AG08396 (cell line): ENCODE results near the gene ADAMTSL1.
"Not testable (repeated sequence)": the region's sequence is repeated elsewhere in the genome, so short reads cannot be mapped to it uniquely, and the experiment has no call there.

Experiments used
- DNase-seq: peaks from one replicate; pipeline ENCODE4 v3.0.0; 2012; ENCODE audit warnings: low spot score, mixed read lengths

The ADAMTSL1 gene

DNA sequence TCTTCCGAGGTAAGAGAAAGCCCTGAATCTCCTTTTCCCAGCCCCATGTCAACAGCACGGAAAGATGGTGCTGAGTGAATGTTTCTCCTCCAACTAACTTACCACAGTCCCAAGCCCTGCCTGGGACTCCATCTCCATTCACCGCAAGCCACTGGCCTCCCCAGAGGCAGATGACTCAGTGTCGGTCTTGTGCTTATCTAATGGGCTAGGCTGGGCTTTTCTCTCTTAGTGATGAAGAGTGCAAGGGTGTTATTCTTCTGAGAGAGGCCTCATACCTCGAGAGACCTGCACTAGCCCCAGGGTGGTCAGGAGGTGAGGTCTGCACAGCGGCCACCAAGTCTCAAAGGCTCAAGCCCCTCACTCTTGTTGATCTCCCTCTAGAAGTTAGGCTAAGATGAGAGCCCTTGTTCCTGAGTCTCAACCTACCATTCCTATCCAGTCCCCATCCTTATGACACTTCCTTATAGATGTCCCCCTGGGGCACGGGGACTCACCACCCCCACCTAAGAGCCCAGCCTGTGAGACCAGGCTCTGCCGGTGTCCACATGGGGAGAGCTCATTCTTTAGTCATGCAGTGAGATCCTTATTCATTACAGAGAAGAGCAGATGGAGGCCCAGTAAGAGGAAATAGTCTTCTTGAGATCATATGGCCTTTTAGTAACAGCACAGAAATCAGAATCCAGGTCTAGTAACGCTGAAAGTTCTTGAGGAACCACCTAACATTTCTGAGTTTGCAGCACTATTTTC is 432.1 kb downstream of the ADAMTSL1 start:
- no peak for DNase-seq

DNA sequence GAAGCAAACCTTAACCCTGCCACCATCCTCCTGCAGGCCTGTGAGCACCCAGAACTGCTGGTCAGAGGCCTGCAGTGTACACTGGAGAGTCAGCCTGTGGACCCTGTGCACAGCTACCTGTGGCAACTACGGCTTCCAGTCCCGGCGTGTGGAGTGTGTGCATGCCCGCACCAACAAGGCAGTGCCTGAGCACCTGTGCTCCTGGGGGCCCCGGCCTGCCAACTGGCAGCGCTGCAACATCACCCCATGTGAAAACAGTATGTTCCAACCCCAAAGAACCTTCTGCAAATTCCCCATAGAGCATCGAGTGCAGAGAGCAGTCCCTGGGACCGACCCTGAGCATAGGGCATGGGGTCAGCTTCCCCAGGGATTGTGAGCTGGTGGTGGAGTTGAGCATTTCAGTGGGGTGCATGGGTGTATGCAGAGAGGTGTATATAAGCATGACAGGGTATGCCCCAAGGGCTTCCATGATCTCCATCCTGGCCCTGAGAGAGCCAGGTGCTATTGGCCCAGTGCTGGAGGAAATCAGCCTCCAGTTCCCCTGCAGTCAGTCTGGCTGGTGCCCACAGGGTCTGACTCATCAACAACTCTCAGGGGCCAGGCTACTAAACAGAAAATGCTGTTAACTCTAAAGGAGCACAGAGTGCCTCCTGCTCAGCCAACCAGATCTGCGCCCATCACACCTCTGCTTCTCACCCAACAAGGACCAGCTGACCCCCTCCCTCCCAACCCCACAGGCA is 432.9 kb downstream of the ADAMTSL1 start:
- DNase-seq: peak; percentile 72

DNA sequence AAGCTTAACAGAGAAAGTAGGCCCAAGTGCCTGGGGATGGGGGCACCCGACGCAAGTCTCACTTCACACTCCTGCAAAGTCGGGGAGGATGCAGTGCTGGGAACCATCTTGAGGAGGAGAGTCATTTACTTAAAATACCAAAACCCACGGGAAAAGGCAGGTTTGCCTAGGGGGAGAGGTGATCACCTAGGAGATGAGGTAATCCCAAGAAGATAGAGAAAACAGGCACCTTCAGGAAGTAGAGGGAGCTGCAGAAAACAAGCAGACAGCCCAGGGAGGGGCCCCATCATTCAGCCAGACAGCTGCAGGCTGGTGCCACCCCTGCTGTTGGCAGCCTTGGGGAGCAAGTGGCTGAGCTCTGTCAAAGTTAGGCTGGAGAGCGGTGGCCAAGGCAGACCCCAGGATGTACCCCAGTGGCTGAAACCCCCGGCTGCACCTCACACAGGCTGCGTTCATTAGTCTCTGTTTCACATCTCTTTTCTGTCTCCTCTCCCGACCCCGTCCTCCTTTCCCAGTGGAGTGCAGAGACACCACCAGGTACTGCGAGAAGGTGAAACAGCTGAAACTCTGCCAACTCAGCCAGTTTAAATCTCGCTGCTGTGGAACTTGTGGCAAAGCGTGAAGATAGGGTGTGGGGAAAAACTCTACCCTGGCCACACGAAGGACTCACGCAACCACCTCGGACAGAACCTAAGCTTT is 434.1 kb downstream of the ADAMTSL1 start:
- DNase-seq: no peak

DNA sequence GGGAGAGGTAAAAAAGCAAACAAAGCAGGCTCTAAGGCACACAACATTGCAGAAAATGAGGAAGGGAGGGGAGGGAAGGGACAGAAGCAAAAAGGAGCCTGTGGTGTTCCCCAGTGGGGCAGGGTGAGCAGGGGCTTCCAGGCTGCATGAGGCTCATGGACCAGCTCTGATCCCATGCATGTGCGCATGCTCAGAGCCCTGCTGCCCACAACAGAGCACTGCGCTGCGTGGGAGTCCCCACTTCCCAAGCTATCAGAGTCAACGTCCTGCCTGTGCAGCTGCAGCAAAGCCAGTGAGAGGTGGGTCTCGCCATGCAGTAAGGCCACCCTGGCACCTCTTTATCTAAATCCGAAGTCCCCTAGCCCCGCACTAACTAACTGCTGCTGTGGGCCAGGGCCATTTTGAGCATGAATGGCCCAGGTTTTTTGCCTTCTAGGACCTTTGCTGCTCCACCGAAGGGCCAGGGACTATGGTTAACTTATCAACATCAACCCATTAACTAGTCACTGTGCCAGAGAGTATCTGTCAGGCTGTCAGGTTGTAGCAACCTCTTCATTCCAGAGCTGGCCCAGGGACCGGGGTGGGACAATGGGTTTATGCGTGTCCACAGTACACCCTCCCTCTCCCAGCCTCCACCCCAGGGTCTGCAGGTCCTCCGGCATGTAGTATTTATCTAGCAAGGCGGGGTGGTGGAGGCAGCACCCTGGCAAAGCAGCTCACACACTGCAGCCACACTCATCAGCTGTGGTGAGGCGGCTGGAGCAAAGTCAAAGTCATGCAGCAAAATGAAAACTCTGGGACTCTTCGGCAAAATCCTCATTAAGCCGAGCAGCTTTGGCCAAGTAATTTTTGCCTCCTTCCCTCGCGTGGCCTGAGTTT is 435.4 kb downstream of the ADAMTSL1 start:
- DNase-seq: no peak

DNA sequence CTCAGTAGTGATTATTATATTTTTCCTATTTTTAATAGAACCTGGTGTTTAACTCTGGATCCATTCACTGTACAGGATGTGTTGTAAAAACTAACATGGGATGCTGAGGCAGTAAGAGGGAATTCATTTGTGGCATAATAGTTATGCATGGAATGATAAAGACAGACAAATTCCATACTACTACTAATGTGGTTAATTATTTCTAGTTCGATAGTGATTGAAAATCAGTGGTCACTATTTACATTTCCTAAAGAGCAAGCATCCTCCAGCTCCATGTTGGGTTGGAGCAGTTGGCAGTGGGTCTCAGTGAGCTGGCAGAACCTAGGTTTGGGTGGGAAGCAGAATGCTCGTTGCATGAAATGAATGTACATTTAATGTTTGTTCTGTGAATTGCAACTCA is 436.5 kb downstream of the ADAMTSL1 start:
- DNase-seq: peak; percentile 30

DNA sequence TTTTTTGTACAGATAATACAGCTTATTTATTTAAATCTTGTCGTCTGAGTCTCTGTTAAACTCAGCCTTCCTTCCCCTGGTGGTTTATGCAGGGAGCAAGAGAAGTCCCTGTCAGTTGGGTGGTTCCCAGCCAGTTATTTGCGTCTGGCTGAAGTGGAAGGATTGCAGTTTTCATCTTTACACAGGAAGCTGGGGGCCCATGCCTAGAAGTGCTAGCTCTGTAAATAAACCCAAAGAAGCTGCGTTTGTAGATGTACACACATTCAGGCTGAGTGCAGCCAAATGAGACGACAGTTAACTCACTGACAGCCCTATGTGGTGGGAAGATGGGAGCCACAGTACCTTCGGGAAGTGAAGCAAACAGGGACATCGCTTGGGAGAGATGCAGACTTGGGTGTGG is 437.0 kb downstream of the ADAMTSL1 start:
- DNase-seq: no peak

DNA sequence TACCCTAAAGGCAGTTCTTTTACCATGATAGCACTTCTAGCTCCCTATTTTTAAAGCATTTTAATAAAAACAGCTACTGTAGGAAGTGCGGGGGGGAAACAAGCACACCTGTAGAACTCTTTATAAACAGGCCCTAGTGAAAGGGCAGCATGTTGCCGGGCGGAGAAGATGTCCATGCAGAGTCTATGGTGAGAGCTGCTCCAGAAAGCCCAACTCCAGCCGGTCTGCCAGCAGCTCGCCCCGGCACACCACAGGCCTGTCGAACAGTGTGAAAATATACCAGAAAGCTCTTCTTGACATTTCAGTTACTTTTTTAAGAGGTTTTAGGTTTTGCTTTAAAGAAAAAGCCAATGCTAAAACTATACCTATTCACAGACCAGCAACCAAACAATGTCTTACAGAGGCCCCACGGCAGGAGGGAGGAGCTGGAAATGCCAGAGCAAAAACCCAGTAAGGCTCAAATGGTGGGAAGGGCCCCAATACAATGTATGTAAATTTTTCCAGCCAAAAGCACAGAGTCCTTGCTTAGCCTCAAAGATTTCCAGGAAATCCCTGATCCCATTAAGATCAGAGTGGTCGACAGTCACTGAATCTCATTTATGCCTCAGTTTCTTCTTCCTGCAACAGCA is 437.9 kb downstream of the ADAMTSL1 start:
- no peak for DNase-seq

DNA sequence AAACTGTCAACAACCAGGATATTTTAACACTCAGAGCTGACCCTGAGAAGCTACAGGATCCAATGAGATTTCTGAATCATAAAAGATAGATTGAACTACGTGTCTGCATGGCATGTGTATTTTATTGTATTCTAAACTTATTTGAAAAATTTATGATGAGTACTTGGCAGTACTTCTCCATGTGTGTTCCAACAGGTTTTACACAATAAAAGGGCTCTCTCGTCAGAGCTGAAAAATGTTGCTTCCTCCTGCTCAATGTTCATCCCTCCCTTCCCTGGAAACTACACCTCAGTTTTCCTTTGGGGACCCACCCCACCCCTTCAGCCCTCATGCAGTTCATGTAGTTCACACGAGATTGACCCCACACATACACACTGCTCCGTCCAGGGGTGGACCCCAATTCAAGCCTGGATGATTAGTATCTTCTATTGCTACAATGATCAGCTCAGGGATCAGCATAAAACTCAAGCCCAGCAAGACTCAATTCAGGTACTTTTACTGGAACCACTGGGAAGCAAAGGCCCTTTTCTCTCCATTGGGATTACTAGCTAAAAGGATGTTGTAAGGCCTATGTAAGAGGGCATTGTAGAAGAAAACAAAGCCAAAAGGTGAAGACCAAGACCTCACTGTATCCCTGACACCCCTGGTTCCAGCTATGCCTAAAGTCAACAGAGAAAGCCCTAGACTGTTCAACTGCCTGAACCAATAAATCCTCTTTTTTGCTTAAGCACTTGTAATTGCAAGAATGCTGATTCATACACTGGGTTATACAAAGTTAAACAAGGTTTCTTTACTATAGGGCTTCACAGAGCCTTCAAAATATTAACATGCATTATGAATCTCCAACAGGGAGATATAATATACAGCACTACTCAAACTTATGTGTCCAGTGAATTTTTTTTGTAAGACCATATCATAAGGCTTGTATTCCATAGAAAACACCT is 446.5 kb downstream of the ADAMTSL1 start:
- no peak for DNase-seq

DNA sequence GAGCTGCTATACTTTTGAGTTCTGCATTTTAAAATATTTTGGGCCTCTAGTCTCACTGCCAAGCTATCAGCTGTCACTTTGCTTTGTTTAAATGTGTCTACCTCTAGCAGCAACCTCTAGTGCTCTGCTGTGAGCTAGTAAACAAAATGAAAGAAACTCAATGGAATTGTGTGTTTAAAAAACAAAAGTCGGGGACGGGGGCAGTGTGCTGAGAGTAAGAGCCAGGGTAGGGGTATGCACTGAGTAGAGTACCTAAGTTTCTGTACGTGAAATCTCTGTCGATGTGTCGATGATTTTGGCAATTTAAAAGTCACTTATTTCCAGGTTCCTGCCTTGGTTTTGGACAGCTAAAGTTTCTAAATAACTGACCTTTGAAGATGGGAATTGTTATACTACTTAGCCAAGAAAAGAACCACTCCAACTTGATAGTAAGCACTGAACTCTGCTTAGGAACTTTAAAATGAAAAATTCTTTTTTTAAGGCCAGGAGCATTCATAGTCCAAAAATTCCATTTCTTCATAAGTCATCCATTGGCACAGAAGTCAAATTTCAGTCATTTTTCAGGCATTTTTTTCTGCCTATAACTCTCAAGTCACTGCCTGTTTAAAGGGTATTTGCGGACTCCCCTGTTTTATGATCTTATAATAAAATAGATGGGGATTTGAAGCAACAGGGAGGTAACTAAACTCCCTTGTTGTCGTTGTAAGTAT is 447.6 kb downstream of the ADAMTSL1 start:
- no peak for DNase-seq

DNA sequence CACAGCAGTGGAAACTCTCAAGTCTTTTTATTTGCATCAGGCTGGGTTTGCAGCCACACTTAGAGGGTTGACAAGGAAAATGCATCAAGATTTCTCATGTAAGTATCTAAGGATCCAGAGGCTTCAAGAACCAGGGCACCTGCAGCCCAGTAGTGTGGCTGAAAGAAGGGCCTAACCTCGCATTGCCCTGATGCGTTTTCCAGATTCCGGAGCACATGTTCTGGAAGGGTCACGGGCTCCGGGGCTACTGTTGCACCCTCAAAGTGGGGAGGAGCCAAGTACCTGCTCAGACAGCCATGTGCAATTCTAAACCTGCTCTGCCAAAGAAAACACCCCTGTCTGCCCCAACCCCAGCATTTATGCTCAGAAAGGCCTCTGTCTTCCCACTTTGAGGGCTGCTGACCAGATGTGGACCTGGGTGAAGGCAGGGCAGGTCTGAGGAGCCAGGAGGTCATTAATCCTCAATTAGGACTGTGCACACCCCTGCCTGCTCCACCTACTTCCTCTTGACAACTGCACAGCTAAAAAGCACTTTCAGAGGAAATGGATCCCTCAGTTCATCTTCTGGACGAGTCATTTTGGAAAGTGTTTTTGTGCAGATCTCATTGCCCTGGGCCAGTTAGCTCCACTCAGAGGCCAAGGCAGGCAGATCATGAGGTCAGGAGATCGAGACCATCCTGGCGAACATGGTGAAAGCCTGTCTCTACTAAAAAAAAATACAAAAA is 448.4 kb downstream of the ADAMTSL1 start:
- no peak for DNase-seq

DNA sequence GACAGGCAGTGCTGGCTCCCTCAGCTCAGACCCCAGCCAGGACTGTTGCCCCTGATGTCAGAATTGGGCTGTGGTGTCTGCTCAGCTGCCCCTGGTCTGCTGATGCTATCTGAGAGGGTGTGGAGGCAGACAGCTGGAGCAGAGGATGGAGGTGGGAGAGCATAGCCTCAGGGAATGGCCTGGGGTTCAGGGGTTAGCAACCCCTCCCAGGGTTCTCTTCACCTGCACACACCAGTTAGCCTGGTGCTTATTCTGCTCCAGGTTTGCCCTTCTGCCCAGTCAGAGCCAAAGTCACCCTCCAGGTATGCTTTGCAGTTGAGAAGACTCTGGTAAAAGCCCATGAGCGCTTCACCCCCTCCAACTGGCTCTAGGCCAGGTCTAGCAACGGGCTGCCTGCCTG is 449.2 kb downstream of the ADAMTSL1 start:
- DNase-seq: no peak

DNA sequence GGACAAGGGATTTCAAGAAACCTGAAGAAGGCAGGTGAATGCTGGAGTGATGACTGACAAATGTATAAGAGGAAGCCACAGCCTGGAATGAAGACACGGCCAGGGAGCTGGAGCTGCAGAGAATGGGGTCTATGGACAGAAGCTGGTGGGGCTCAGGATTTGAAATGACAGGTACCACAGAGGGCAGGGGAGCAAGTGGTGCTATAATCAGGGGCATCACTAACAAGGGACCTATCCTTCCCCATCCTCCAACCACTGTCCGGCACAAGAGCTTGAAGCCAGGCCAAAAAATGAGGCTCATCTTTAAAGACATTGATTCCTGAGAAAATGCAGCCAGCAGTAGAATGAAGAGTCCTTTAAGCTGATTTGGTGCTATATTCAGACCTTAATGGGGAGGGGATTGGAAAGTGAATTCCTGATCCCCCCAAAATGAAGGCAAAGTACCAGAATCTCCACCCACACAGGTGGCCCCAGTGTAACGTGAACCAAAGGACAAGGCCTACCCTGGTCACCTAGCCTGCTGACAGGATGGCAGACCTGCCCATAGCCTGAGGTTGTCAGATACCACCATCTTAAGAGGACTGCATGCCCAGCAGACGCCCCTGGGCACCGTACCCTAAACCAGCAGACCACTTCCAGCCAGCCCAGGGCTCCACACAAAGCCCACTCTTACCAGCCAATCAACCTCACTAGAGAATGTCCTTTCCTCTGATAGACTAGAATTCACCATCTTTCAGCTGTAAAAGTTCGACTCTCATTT is 449.9 kb downstream of the ADAMTSL1 start:
- DNase-seq: no peak

DNA sequence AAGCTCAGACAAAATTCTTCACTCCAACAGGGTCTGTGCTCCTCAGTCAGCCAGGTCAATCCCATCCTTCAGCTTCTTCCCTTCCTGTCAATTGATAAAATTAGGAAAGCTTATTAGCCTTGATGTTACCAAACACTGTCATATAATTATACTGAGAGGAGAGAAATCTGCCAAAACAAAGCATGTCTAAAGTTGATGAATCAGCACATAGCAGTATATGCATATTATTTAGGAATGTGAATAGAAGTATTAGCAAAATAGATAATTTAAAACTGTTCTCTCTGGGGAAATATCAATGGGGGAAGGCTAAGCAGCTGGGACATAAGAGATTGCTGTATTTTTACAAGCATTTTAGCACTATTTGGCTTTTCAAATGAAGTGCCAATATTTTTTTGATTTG is 451.9 kb downstream of the ADAMTSL1 start:
- DNase-seq: no peak

DNA sequence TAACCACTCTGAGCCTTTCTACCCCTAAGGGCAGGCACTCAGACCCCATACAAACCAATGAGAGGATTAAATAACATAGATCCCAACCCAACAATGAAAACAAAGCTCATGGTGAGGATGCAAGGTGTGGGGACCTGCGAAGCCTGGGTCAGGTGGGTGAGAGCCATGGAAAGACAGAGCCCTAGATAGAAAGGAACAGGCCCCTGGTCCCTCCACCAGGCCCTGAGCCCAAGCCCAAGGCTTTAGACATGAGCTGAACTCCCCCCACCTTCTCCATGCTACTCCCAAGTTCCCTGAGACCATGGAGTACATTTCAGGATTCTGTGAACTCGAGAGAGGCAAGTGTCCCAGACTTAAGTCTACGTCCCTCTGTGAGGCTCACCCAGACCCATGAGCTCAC is 452.6 kb downstream of the ADAMTSL1 start:
- DNase-seq: no peak

DNA sequence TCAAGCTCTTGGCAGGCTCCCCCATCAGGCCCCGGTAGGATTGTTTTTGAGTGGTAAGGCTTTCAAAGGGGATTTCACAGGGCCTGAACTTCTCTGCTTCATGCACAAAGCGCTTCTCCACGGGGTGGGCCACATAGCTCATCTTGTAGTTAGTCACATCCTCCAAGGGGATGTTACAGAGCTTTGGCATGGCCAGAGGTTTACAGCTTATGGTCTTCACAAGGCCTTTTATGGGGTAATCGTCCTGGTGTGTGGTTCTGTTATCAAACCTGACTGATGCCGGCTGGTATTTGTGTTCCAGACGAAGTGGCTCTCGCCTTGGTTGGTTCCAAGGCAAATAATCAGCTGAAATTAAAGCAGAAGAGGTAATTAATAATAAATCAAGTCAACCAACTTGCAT is 454.8 kb downstream of the ADAMTSL1 start:
- DNase-seq: no peak

DNA sequence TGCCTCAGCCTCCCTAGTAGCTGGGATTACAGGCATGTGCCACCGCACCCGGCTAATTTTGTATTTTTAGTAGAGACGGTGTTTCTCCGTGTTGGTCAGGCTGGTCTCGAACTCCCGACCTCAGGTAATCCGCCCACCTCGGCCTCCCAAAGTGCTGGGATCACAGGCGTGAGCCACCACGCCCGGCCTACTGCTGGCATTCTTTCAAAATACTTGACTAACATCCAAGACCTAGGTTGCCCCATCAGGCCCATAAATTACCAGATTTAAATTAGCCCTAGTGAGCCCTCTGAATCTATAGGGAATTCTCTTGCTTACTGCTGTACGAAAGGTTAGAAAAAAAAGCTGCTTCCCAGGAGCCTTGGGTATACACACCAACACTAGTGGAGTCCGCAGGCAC is 456.7 kb downstream of the ADAMTSL1 start:
- not testable (repeated sequence) for DNase-seq

DNA sequence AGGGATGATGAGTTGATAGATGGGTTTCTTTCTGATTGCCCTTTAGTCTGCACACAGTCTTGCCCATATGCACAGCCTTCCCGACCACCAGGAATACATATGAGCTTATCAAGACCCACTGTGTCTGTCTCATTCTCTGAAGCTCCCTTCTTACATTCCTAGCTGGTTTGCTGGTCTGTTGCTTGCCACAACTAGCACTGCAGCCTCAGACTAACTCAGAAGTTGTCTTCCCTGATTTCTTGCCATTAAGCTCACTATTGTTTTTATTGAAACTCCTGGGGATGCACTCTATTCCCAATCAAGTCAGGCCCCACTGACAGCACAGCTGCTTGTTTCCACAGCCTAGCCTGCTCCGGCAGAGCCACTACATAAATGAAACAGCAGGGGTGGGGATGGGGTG is 461.6 kb downstream of the ADAMTSL1 start:
- no peak for DNase-seq
